PC-9 (cell line): ENCODE measurements around the gene TAAR9. TPM values are rescaled to one million over a fixed set of nuclear protein-coding genes. Genes with fewer than 3 reads are reported as not detected.
A peak's percentile ranks its signal among the peaks of the same experiment; 100 is the strongest.

Experiments used
- BruUV-seq: library from RNA; stranded (reverse); fragments of 400-500 nt; replicated peaks from 2 replicates; lab custom pipeline; 2021; lab: Mats Ljungman, UMichigan
- CTCF ChIA-PET: fragments of 300-600 bp; sonication (Branson Sonifier 250); formaldehyde crosslinking; loops from one replicate; lab custom pipeline; 2022; ENCODE audit warnings: antibody characterized with exemption; lab: Charles Lee
- POLR2A ChIA-PET: fragments of 300-600 bp; sonication (Branson Sonifier 250); formaldehyde crosslinking; loops from one replicate; lab custom pipeline; 2022; ENCODE audit warnings: antibody characterized with exemption; ENCODE audit not compliant: unreplicated experiment; lab: Charles Lee
- DNase-seq, 2 experiments: peaks; one replicate each; pipeline versions ENCODE4 v3.0.0 to v3.0.0-alpha.2; 2015 to 2022; ENCODE audit warnings: mixed read lengths in 1 of 2
- H2AFZ ChIP-seq: fragments of 200-600 bp; sonication (generic); 2 replicates; pipeline ENCODE4 v1.8.1; 2017; ENCODE audit warnings: antibody characterized with exemption
- H3F3A ChIP-seq: fragments of 200-600 bp; sonication (generic); 2 replicates; pipeline ENCODE4 v1.8.1; 2017; ENCODE audit warnings: antibody characterized with exemption, mild to moderate bottlenecking, low read depth; ENCODE audit not compliant: insufficient read depth
- H3K27ac ChIP-seq: fragments of 200-600 bp; sonication (generic); 2 replicates; pipeline ENCODE4 v1.6.1; 2016; ENCODE audit warnings: mixed run types
- H3K27me3 ChIP-seq: fragments of 200-600 bp; sonication (generic); 2 replicates; pipeline ENCODE4 v1.6.1; 2016; ENCODE audit warnings: low read depth, mixed run types; ENCODE audit not compliant: insufficient read depth
- H3K36me3 ChIP-seq: fragments of 200-600 bp; sonication (generic); 2 replicates; pipeline ENCODE4 v1.6.1; 2016; ENCODE audit warnings: low read depth, mixed run types
- H3K4me1 ChIP-seq: fragments of 200-600 bp; sonication (generic); replicated peaks from 2 replicates; pipeline ENCODE4 v1.6.1; 2016; ENCODE audit warnings: mixed run types; ENCODE audit not compliant: insufficient read depth
- H3K4me2 ChIP-seq: fragments of 200-600 bp; sonication (generic); 2 replicates; pipeline ENCODE4 v1.6.1; 2017; ENCODE audit warnings: mixed run types
- H3K4me3 ChIP-seq: fragments of 200-600 bp; sonication (generic); 2 replicates; pipeline ENCODE4 v1.6.1; 2016; ENCODE audit warnings: mixed run types
- H3K79me2 ChIP-seq: fragments of 200-600 bp; sonication (generic); 2 replicates; pipeline ENCODE4 v1.6.1; 2017; ENCODE audit warnings: low read depth, mixed run types
- H3K9me2 ChIP-seq: fragments of 200-600 bp; sonication (generic); 2 replicates; pipeline ENCODE4 v1.8.1; 2017; ENCODE audit warnings: mild to moderate bottlenecking; ENCODE audit not compliant: insufficient read depth
- H3K9me3 ChIP-seq: fragments of 200-600 bp; sonication (generic); 2 replicates; pipeline ENCODE4 v1.8.1; 2016; ENCODE audit warnings: low read depth; ENCODE audit not compliant: insufficient read depth
- H4K20me1 ChIP-seq: fragments of 200-600 bp; sonication (generic); 2 replicates; pipeline ENCODE4 v1.8.1; 2017; ENCODE audit not compliant: insufficient read depth
- EZH2 ChIP-seq: fragments of 200-600 bp; sonication (generic); IDR thresholded peaks from 2 replicates; pipeline ENCODE4 v1.8.0; 2017; ENCODE audit warnings: antibody characterized with exemption, low read depth
- intact Hi-C: fragments of 100-400 bp; cut with micrococcal nuclease; formaldehyde crosslinking; loops from one replicate; pipeline ENCODE4 v1.10.0; 2022; ENCODE audit not compliant: unreplicated experiment
- total RNA-seq: library from RNA; stranded (reverse); gene quantifications from 2 replicates; pipeline ENCODE4 v1.2.3, GENCODE V29; 2021
- TF ChIP-seq, protein P1 (sequence below): fragments of 200-600 bp; sonication (generic); conservative IDR thresholded peaks from 2 replicates; pipeline ENCODE4 v1.6.1; 2017; ENCODE audit warnings: mixed run types, antibody characterized with exemption, mild to moderate bottlenecking, moderate library complexity

The TAAR9 gene
- total RNA-seq, 1 experiment from 2014 or later = not detected

DNA sequence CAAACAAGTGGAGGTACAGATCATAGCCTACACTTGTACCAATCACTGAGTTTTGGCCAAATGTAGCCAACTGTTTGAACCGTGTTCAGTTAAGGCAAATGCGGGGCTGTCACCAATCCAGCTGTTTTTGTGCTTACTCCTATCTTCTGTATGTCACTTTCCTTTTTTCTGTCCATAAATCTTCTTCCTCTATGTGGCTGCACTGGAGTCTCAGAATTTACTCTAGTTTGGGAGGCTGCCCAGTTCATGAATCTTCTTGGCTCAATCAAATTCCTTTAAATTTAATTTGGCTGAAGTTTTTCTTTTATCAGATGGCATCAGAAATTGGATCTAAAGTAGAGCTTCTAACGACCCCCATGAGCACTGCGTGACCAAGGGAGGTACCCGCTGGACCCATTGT is 13.4 kb upstream of the TAAR9 start:
- Histone ChIP-seq H4K20me1 (no peaks in the 10 kb centered on the region), H3K9me2 (0 out of 2 replicates have a peak, but pooled peaks cover 3% of the 10 kb centered on the region), H3F3A (no peaks in the 10 kb centered on the region), H3K9me3 (no peaks in the 10 kb centered on the region), H3K27ac (no peak overlapping the region), H3K4me1 (no peaks in the 10 kb centered on the region), H3K36me3 (no peaks in the 10 kb centered on the region), H2AFZ (no peak overlapping the region), H3K79me2 (no peaks in the 10 kb centered on the region), H3K4me2 (no peak overlapping the region), H3K4me3 (no peak overlapping the region), H3K27me3 (no peaks in the 10 kb centered on the region)
- ChIA-PET CTCF (no interaction called here), POLR2A (no interaction called here)
- TF ChIP-seq EZH2 = no peak
- TF ChIP-seq, protein P1, sequence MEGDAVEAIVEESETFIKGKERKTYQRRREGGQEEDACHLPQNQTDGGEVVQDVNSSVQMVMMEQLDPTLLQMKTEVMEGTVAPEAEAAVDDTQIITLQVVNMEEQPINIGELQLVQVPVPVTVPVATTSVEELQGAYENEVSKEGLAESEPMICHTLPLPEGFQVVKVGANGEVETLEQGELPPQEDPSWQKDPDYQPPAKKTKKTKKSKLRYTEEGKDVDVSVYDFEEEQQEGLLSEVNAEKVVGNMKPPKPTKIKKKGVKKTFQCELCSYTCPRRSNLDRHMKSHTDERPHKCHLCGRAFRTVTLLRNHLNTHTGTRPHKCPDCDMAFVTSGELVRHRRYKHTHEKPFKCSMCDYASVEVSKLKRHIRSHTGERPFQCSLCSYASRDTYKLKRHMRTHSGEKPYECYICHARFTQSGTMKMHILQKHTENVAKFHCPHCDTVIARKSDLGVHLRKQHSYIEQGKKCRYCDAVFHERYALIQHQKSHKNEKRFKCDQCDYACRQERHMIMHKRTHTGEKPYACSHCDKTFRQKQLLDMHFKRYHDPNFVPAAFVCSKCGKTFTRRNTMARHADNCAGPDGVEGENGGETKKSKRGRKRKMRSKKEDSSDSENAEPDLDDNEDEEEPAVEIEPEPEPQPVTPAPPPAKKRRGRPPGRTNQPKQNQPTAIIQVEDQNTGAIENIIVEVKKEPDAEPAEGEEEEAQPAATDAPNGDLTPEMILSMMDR = no peak
- no peak for DNase-seq
- BruUV-seq = no TSS peak
- intact Hi-C loops = no loop called here

DNA sequence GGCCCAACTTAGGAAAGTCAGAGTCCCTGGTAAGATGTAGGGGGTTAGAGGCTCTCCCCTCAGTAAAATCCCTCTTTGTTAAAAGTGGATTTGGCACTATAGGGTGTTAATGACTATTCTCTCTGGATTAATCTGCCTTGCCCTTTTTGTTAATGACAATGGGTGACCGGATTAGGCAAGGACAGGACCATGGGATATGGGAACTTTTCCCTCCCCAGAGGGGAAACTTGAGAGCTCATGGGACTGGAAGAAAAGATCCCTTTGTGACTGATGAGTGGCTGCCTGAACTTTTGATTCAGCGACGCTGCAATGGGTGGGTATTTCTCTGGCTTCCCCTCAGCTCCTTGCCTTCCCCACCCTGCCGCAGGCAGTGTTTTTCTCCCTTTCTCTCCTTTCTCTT is 12.2 kb upstream of the TAAR9 start:
- Histone ChIP-seq H3K4me2 (no peak overlapping the region), H3K27ac (no peak overlapping the region), H3K4me3 (no peak overlapping the region), H3K9me2 (0 out of 2 replicates have a peak, but pooled peaks cover 3% of the 10 kb centered on the region), H4K20me1 (no peaks in the 10 kb centered on the region), H3K27me3 (no peaks in the 10 kb centered on the region), H3K79me2 (no peaks in the 10 kb centered on the region), H3F3A (no peaks in the 10 kb centered on the region), H3K9me3 (no peaks in the 10 kb centered on the region), H2AFZ (no peak overlapping the region), H3K36me3 (no peaks in the 10 kb centered on the region), H3K4me1 (no peaks in the 10 kb centered on the region)
- intact Hi-C loops = no loop called here
- no TSS peak for BruUV-seq
- no peak for TF ChIP-seq EZH2
- TF ChIP-seq, protein P1 = no peak
- CTCF ChIA-PET = no interaction called here
- POLR2A ChIA-PET = no interaction called here
- no peak for DNase-seq

DNA sequence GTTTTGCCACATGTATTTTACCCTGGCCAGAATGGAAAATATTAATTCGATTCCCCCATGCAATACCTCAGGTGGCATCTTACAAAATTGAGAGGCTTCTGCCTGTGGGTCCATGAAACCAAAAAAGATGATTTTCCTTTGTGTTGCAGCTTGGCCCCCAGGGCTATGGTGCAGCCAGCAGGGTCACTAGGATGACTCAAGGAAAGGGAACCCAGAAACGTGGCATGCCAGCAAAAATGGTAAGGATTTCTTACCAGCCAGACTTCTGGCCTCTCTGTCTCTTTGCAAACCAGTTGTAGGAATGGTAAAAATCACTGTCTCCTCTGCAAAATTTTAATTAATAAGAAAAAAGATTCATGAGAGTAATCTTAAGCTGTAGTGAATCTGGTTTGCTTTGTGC is 11.6 kb upstream of the TAAR9 start:
- CTCF ChIA-PET = interaction anchor here (0.7 to 1.0 kb wide), 2 partner anchors 187 to 1442 kb away, joined by 3 read pairs; no protein-coding TSS in a partner anchor
- no TSS peak for BruUV-seq
- intact Hi-C loops = no loop called here

More for the DNA sequence above, 11.6 kb upstream of the TAAR9 start:
- Histone ChIP-seq H3K27ac (no peak overlapping the region), H3F3A (no peaks in the 10 kb centered on the region), H4K20me1 (no peaks in the 10 kb centered on the region), H3K9me2 (0 out of 2 replicates have a peak, but pooled peaks cover 3% of the 10 kb centered on the region), H3K79me2 (no peaks in the 10 kb centered on the region), H3K9me3 (no peaks in the 10 kb centered on the region), H3K4me3 (no peak overlapping the region), H3K4me2 (no peak overlapping the region), H3K4me1 (no peaks in the 10 kb centered on the region), H3K27me3 (no peaks in the 10 kb centered on the region), H2AFZ (0 out of 2 replicates have a peak overlapping the region, but pooled peaks have one; percentile 6), H3K36me3 (no peaks in the 10 kb centered on the region)
- DNase-seq = no peak
- no peak for TF ChIP-seq EZH2
- TF ChIP-seq, protein P1 = no peak
- POLR2A ChIA-PET = no interaction called here
